Activated CD8-positive, alpha-beta T cell treated with anti-CD3 and anti-CD28 coated beads for 36 hours (primary cell): ENCODE data around the gene IMPDH1. TPM values are rescaled to one million over a fixed set of nuclear protein-coding genes. Genes with fewer than 3 reads are reported as not detected.

Experiments used
- ATAC-seq: fragments of 200-7000 bp; cut with Tn5 transposase; one replicate; pipeline ENCODE4 v1.10.0; 2021; ENCODE audit warnings: mild to moderate bottlenecking, moderate library complexity
- CTCF ChIA-PET: fragments of 350-600 bp; sonication (Branson Sonifier 250); formaldehyde crosslinking; loops from one replicate; lab custom pipeline; 2021; ENCODE audit warnings: antibody characterized with exemption; lab: Charles Lee
- POLR2A ChIA-PET: fragments of 350-600 bp; sonication (Branson Sonifier 250); formaldehyde crosslinking; loops from one replicate; lab custom pipeline; 2021; ENCODE audit warnings: antibody characterized with exemption; lab: Charles Lee
- DNase-seq: peaks from one replicate; pipeline ENCODE4 v3.0.0-alpha.2; 2020
- H3K27ac Mint-ChIP-seq: one replicate; pipeline ENCODE4 v1.8.0; 2021; ENCODE audit warnings: mild to moderate bottlenecking, mixed read lengths
- H3K27me3 Mint-ChIP-seq: one replicate; pipeline ENCODE4 v1.8.0; 2021; ENCODE audit warnings: mixed read lengths
- H3K36me3 Mint-ChIP-seq: one replicate; pipeline ENCODE4 v1.8.0; 2021; ENCODE audit warnings: low read depth, mixed read lengths
- H3K4me1 Mint-ChIP-seq: one replicate; pipeline ENCODE4 v1.8.0; 2021; ENCODE audit warnings: low read depth, mixed read lengths
- H3K4me3 Mint-ChIP-seq: one replicate; pipeline ENCODE4 v1.8.0; 2021; ENCODE audit warnings: mild to moderate bottlenecking, moderate library complexity, mixed read lengths
- H3K9me3 Mint-ChIP-seq: one replicate; pipeline ENCODE4 v1.8.0; 2021; ENCODE audit warnings: mixed read lengths
- intact Hi-C: fragments of 100-400 bp; cut with micrococcal nuclease; formaldehyde crosslinking; loops from one replicate; pipeline ENCODE4 v1.10.0; 2022
- total RNA-seq, 2 experiments: library from RNA; stranded (reverse); gene quantifications; one replicate each; pipeline ENCODE4 v1.2.3, GENCODE V29; 2021
- TF ChIP-seq, protein P1 (sequence below): fragments of 200-600 bp; IDR thresholded peaks from one replicate; pipeline ENCODE4 v1.8.0; 2022; ENCODE audit warnings: antibody characterized with exemption, mild to moderate bottlenecking

IMPDH1 gene
- total RNA-seq, 2 experiments from 2014 or later = 60.5 to 68.1 TPM

GRCh38 chr7:128424686-128425275, 15.0 kb upstream of the IMPDH1 start:
- POLR2A ChIA-PET = interaction anchor here (1.1 to 1.2 kb wide), 3 partner anchors 31 to 51 kb away, joined by 3 to 4 read pairs (median 3); partner anchors contain the start of gene HILPDA
- Mint-ChIP-seq H3K9me3 (no peaks in the 10 kb centered on the region), H3K4me3 (no peak overlapping the region), H3K36me3 (no peaks in the 10 kb centered on the region), H3K4me1 (peaks cover 19% of the 10 kb centered on the region), H3K27ac (no peak overlapping the region), H3K27me3 (peaks cover 12% of the 10 kb centered on the region)
- ATAC-seq = no peak
- CTCF ChIA-PET = interaction anchor here (0.6 to 15.2 kb wide), 28 partner anchors 7 to 459 kb away, joined by 3 to 345 read pairs (median 13); partner anchors contain the start of genes GARIN1A, HILPDA, IMPDH1 and RBM28
- intact Hi-C loops = no loop called here
- TF ChIP-seq, protein P1, sequence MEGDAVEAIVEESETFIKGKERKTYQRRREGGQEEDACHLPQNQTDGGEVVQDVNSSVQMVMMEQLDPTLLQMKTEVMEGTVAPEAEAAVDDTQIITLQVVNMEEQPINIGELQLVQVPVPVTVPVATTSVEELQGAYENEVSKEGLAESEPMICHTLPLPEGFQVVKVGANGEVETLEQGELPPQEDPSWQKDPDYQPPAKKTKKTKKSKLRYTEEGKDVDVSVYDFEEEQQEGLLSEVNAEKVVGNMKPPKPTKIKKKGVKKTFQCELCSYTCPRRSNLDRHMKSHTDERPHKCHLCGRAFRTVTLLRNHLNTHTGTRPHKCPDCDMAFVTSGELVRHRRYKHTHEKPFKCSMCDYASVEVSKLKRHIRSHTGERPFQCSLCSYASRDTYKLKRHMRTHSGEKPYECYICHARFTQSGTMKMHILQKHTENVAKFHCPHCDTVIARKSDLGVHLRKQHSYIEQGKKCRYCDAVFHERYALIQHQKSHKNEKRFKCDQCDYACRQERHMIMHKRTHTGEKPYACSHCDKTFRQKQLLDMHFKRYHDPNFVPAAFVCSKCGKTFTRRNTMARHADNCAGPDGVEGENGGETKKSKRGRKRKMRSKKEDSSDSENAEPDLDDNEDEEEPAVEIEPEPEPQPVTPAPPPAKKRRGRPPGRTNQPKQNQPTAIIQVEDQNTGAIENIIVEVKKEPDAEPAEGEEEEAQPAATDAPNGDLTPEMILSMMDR = no peak
- no peak for DNase-seq

- H3K4me3 Mint-ChIP-seq = no peak overlapping the region
- H3K27ac Mint-ChIP-seq = no peak overlapping the region
- peak; percentile 69 for ATAC-seq
- no peaks in the 10 kb centered on the region for H3K9me3 Mint-ChIP-seq
- ChIA-PET CTCF (interaction anchor here (6.0 to 15.2 kb wide), 5 partner anchors 10 to 75 kb away, joined by 58 to 345 read pairs (median 155); partner anchors contain the start of gene IMPDH1), POLR2A (interaction anchor here (1.0 kb wide), 1 partner anchor 9 kb away, joined by 4 read pairs; no protein-coding TSS in a partner anchor)
- intact Hi-C loops = no loop called here
- TF ChIP-seq, protein P1 = no peak
- peaks cover 1% of the 10 kb centered on the region for H3K27me3 Mint-ChIP-seq
- peaks cover 15% of the 10 kb centered on the region for H3K4me1 Mint-ChIP-seq
- peak; percentile 50 for DNase-seq
- H3K36me3 Mint-ChIP-seq = no peaks in the 10 kb centered on the region
Observed at GRCh38 chr7:128422842-128423241, 13.1 kb upstream of the IMPDH1 start.

DNA sequence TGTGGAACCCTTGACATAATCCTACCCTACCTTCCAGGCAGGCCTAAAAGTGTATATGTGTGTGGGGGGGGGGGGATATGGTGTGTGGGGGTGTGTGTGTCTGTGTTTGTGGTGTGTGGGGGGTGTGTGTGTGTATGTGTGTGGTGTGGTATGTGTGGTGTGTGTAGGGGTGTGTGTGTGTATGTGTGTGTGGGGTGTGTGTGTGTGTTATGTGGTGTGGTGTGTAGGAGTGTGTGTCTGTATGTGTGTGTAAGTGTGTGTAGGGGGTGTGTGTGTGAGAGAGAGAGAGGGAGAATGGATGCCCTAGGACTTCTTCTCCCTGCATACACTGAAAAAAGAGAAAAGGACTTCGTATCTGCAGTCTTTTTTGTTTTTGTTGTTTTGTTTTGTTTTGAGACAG, 12.3 kb upstream of the IMPDH1 start:
- Mint-ChIP-seq H3K27ac (no peak overlapping the region), H3K4me1 (peaks cover 15% of the 10 kb centered on the region), H3K9me3 (no peaks in the 10 kb centered on the region), H3K4me3 (no peak overlapping the region), H3K27me3 (no peaks in the 10 kb centered on the region), H3K36me3 (no peaks in the 10 kb centered on the region)
- TF ChIP-seq, protein P1 = no peak
- ChIA-PET POLR2A (interaction anchor here (0.7 to 1.0 kb wide), 2 partner anchors 8 to 69 kb away, joined by 4 read pairs; no protein-coding TSS in a partner anchor), CTCF (interaction anchor here (6.6 to 15.2 kb wide), 4 partner anchors 9 to 74 kb away, joined by 58 to 345 read pairs (median 170); partner anchors contain the start of gene IMPDH1)
- ATAC-seq (no peak), DNase-seq (no peak)
- intact Hi-C loops = no loop called here

- POLR2A ChIA-PET = interaction anchor here (0.7 kb wide), 1 partner anchor 68 kb away, joined by 4 read pairs; no protein-coding TSS in a partner anchor
- Mint-ChIP-seq H3K27me3 (no peaks in the 10 kb centered on the region), H3K4me3 (no peak overlapping the region), H3K36me3 (no peaks in the 10 kb centered on the region), H3K27ac (no peak overlapping the region), H3K4me1 (peaks cover 15% of the 10 kb centered on the region), H3K9me3 (no peaks in the 10 kb centered on the region)
- CTCF ChIA-PET = interaction anchor here (15.2 kb wide), 1 partner anchor 40 kb away, joined by 345 read pairs; no protein-coding TSS in a partner anchor
- DNase-seq (no peak), ATAC-seq (no peak)
- intact Hi-C loops = no loop called here
- TF ChIP-seq, protein P1 = no peak
Observed at GRCh38 chr7:128421384-128421783, 11.6 kb upstream of the IMPDH1 start.

- no peaks in the 10 kb centered on the region for H3K27me3 Mint-ChIP-seq
- no peak overlapping the region for H3K27ac Mint-ChIP-seq
- ATAC-seq (no peak), DNase-seq (no peak)
- intact Hi-C loops = no loop called here
- POLR2A ChIA-PET = no interaction called here
- CTCF ChIA-PET = interaction anchor here (1.4 kb wide), 1 partner anchor 23 kb away, joined by 4 read pairs; no protein-coding TSS in a partner anchor
- H3K36me3 Mint-ChIP-seq = no peaks in the 10 kb centered on the region
- TF ChIP-seq, protein P1 = no peak
- no peaks in the 10 kb centered on the region for H3K9me3 Mint-ChIP-seq
- H3K4me3 Mint-ChIP-seq = no peak overlapping the region
- peaks cover 15% of the 10 kb centered on the region for H3K4me1 Mint-ChIP-seq
Observed at GRCh38 chr7:128420773-128421172, 11.0 kb upstream of the IMPDH1 start.
